ENCODE measurements around the gene PSAPL1. TPM values are rescaled to one million over a fixed set of nuclear protein-coding genes. Genes with fewer than 3 reads are reported as not detected.

PSAPL1 gene
- total RNA-seq, 3 donors from 2014 or later (not counting 1 experiment from before 2014, with no cell fraction given) = not detected

DNA sequence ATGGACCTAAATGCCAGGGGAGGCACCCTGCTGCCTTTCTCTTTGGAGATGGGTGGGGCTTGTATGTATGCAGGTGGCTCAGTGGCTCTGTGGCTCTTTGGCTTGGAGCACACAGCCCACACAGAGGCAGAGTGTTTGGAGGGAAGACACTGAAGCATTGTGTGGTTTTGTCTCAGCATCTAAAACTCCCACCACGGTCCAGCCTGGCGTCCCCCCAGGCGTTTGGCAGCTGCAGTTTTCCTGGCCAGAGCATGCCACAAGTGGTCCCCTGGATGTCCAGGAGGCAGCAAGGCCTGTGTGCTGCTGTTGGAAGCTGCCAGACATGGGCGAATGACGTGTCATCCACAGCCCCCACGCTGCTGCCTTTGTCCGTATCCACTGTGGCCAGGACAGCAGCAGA is 32.2 kb upstream of the PSAPL1 start:
- Mint-ChIP-seq H3K9me3 (no peaks in the 10 kb centered on the region), H3K27ac (no peak overlapping the region), H3K27me3 (ENCODE audit: low read depth in 2 of 2) (peaks cover under 1 to 18% of the 10 kb centered on the region in 2 donors), H3K4me3 (no peak overlapping the region), H3K4me1 (peaks cover 0 to 14% of the 10 kb centered on the region in 2 donors), H3K36me3 (no peaks in the 10 kb centered on the region)
- no peaks in the 10 kb centered on the region for H3K4me1 ChIP-seq (ENCODE audit: control insufficient read depth, insufficient read depth, low read length)
- no peak for ATAC-seq
- no peak overlapping the region for H3K4me3 ChIP-seq (ENCODE audit: low read length)
- H3K27me3 ChIP-seq (ENCODE audit: control insufficient read depth, insufficient read depth, low read length) = no peaks in the 10 kb centered on the region
- peaks cover 4% of the 10 kb centered on the region for H3K9me3 ChIP-seq (ENCODE audit: control insufficient read depth, insufficient read depth, low read length)
- DNase-seq = no peak
- TF ChIP-seq, protein P1, sequence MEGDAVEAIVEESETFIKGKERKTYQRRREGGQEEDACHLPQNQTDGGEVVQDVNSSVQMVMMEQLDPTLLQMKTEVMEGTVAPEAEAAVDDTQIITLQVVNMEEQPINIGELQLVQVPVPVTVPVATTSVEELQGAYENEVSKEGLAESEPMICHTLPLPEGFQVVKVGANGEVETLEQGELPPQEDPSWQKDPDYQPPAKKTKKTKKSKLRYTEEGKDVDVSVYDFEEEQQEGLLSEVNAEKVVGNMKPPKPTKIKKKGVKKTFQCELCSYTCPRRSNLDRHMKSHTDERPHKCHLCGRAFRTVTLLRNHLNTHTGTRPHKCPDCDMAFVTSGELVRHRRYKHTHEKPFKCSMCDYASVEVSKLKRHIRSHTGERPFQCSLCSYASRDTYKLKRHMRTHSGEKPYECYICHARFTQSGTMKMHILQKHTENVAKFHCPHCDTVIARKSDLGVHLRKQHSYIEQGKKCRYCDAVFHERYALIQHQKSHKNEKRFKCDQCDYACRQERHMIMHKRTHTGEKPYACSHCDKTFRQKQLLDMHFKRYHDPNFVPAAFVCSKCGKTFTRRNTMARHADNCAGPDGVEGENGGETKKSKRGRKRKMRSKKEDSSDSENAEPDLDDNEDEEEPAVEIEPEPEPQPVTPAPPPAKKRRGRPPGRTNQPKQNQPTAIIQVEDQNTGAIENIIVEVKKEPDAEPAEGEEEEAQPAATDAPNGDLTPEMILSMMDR (IDR thresholded peaks at IDR 0.05) = no peak
- intact Hi-C loops (cut with micrococcal nuclease) = no loop called here
- no peak overlapping the region for H3K27ac ChIP-seq (ENCODE audit: low read length)
- WGBS (ENCODE audit: insufficient coverage) = 72% methylated on average over 7 of the region's 7 CpGs
- H3K36me3 ChIP-seq (ENCODE audit: control insufficient read depth, insufficient read depth, low read length) = no peaks in the 10 kb centered on the region

DNA sequence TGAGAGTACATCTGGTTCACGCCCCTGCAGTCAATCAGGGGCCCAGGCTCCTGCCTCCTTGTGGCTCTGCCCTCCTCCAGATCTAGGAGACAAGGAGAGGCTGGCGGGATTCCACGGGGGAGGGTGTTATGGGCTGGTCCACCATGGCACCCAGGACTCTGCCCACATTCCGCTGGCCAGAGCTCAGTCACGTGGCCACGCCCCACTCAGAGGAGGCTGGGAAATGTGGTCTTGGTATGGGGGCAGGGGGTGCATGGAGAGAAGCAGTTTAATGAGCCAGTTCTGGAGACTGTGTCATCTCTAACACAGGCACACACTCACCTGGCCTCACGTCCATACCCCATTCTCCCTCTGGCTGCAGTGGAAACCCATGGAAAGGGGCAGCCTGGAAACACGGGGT is 31.5 kb upstream of the PSAPL1 start:
- Histone ChIP-seq H3K4me1 (ENCODE audit: control insufficient read depth, insufficient read depth, low read length) (no peaks in the 10 kb centered on the region), H3K27ac (ENCODE audit: low read length) (no peak overlapping the region), H3K9me3 (ENCODE audit: control insufficient read depth, insufficient read depth, low read length) (peaks cover 4% of the 10 kb centered on the region), H3K4me3 (ENCODE audit: low read length) (no peak overlapping the region), H3K27me3 (ENCODE audit: control insufficient read depth, insufficient read depth, low read length) (no peaks in the 10 kb centered on the region), H3K36me3 (ENCODE audit: control insufficient read depth, insufficient read depth, low read length) (no peaks in the 10 kb centered on the region)
- no peak overlapping the region for H3K27ac Mint-ChIP-seq
- TF ChIP-seq, protein P1 (IDR thresholded peaks at IDR 0.05) = no peak
- H3K4me1 Mint-ChIP-seq = peaks cover 0 to 14% of the 10 kb centered on the region in 2 donors
- H3K36me3 Mint-ChIP-seq = no peaks in the 10 kb centered on the region
- peaks cover 3 to 19% of the 10 kb centered on the region in 2 donors for H3K27me3 Mint-ChIP-seq (ENCODE audit: low read depth in 2 of 2)
- no peak overlapping the region for H3K4me3 Mint-ChIP-seq
- ATAC-seq (no peak), DNase-seq (no peak)
- intact Hi-C loops (cut with micrococcal nuclease) = no loop called here
- H3K9me3 Mint-ChIP-seq = no peaks in the 10 kb centered on the region
- 75% methylated on average over 8 of the region's 8 CpGs for WGBS (ENCODE audit: insufficient coverage)

DNA sequence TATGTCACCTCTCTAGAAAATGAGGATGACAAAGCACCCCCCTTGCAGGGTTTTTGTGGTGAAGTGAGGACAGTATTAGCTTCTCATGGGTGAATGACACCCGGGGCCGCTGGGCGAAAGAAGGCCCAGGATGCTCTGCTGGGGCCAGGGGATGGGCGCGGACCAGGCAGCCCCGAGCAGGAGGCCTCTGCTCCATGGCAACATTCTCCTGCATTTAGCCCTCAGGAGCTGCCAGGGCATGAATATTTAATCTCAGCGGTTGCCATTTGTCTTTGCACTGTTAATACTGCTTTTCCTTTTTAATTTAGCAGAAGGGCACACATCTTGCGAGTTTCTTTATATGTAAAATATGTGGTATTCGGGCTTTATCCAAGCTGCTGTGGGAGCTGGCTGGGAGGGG is 30.3 kb upstream of the PSAPL1 start:
- no peak overlapping the region for H3K4me3 Mint-ChIP-seq
- intact Hi-C loops (cut with micrococcal nuclease) = no loop called here
- Histone ChIP-seq H3K4me1 (ENCODE audit: control insufficient read depth, insufficient read depth, low read length) (no peaks in the 10 kb centered on the region), H3K27ac (ENCODE audit: low read length) (no peak overlapping the region), H3K4me3 (ENCODE audit: low read length) (no peak overlapping the region), H3K36me3 (ENCODE audit: control insufficient read depth, insufficient read depth, low read length) (no peaks in the 10 kb centered on the region), H3K27me3 (ENCODE audit: control insufficient read depth, insufficient read depth, low read length) (no peaks in the 10 kb centered on the region), H3K9me3 (ENCODE audit: control insufficient read depth, insufficient read depth, low read length) (peaks cover 4% of the 10 kb centered on the region)
- TF ChIP-seq, protein P1 (IDR thresholded peaks at IDR 0.05) = no peak
- H3K36me3 Mint-ChIP-seq = no peaks in the 10 kb centered on the region
- peaks cover 14 to 20% of the 10 kb centered on the region in 2 donors for H3K27me3 Mint-ChIP-seq (ENCODE audit: low read depth in 2 of 2)
- 87% methylated on average over 9 of the region's 9 CpGs for WGBS (ENCODE audit: insufficient coverage)
- no peak for ATAC-seq
- DNase-seq = no peak
- H3K9me3 Mint-ChIP-seq = no peaks in the 10 kb centered on the region
- H3K4me1 Mint-ChIP-seq = peaks cover 0 to 8% of the 10 kb centered on the region in 2 donors
- no peak overlapping the region for H3K27ac Mint-ChIP-seq

DNA sequence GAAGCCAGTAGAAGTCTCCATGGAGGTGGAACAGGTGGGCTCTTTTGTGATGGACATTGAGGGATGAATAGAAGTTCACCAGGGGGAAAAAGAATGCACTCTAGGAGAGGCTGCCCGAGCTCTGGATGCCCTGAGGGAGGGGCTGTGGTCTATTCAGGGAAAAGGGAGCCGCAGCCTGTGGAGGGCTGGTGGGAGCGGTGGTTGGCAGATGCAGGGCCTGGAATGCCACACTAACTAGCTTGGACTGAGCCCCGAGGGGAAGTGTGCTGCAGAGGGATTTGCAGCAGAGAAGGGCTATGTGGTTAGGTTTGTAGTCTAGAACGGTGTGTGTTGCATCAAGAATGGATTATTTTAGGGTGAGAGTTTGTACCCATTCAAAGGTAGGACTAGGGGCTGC is 29.5 kb upstream of the PSAPL1 start:
- Mint-ChIP-seq H3K27ac (no peak overlapping the region), H3K4me1 (peaks cover 0 to 6% of the 10 kb centered on the region in 2 donors), H3K9me3 (no peaks in the 10 kb centered on the region), H3K36me3 (no peaks in the 10 kb centered on the region), H3K4me3 (no peak overlapping the region), H3K27me3 (ENCODE audit: low read depth in 2 of 2) (peaks cover 14 to 20% of the 10 kb centered on the region in 2 donors)
- ATAC-seq = no peak
- Histone ChIP-seq H3K4me3 (ENCODE audit: low read length) (no peak overlapping the region), H3K36me3 (ENCODE audit: control insufficient read depth, insufficient read depth, low read length) (no peaks in the 10 kb centered on the region), H3K27ac (ENCODE audit: low read length) (no peak overlapping the region), H3K4me1 (ENCODE audit: control insufficient read depth, insufficient read depth, low read length) (no peaks in the 10 kb centered on the region), H3K9me3 (ENCODE audit: control insufficient read depth, insufficient read depth, low read length) (peaks cover 4% of the 10 kb centered on the region), H3K27me3 (ENCODE audit: control insufficient read depth, insufficient read depth, low read length) (no peaks in the 10 kb centered on the region)
- DNase-seq = no peak
- TF ChIP-seq, protein P1 (IDR thresholded peaks at IDR 0.05) = no peak
- intact Hi-C loops (cut with micrococcal nuclease) = no loop called here
- 78% methylated on average over 5 of the region's 5 CpGs for WGBS (ENCODE audit: insufficient coverage)
